Fibroblast of skin of right biceps (primary cell): ENCODE data around the gene PIK3CD.
A peak's percentile ranks its signal among the peaks of the same experiment; 100 is the strongest.
"Not testable (repeated sequence)": the region's sequence is repeated elsewhere in the genome, so short reads cannot be mapped to it uniquely, and the experiment has no call there.

ENCODE experiments used
- DNase-seq: peaks from one replicate; pipeline ENCODE4 v3.0.0-alpha.2; 2013

Gene PIK3CD

GRCh38 chr1:9654834-9655723 lies 3.5 kb downstream of the PIK3CD start:
- no peak for DNase-seq

DNA sequence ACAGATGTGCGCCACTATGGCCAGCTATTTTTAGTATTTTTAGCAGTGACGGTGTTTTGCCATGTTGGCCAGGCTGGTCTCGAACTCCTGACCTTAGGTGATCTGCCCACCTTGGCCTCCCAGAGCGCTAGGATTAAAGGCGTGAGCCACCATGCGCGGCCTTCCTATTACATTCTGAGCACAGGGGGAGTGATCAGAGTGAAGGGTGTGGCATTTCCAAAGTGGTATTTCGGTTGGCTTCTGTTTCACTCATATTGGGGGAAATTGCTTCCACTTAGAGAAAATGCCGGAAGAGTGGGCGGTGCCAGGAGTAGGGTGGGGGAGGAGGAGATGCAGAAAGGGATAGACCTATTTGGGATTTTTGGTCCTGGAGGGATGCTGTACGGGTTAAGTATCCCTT lies 4.3 kb downstream of the PIK3CD start:
- DNase-seq = no peak

DNA sequence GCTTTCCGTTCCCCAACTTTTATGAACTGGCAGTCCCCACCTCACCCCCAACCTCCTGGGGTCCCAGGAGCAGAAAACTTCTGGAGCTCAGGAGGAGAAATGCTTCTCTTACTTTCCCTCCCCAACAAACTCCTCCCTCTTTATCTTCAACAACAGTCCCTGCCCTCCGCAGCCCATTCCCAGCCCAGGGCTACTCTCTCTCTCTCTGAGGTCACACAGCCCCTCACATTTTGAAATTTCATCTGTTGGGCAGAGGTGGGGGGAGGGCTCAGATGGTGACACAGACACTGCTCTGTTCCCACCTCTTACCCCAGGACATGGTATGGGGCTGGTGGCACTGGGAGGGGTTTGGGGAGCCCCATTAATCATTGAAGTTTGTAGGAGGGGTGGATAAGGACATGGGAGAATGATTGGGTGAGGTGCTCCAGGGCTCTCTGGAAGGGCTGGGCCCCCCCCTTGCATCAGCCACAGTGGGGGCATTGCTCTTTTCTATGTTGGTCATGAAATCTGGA lies 6.0 kb downstream of the PIK3CD start:
- DNase-seq = no peak

DNA sequence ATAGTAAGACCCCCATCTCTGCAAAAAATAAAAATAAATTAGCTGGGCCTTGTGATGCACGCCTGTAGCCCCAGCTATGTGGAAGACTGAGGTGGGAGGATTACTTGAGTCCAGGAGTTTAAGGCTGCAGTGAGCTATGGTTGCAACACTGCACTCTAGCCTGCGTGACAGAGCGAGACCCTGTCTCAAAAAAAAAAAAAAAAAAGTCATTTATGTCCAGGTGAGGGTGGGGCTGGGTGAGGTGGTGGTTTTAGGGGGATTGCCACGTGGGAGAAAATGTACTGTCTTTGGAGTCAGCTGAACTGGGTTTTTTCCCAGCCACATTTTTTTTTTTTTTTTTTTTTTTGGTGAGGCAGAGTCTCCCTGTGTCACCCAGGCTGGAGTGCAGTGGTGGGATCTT lies 6.7 kb downstream of the PIK3CD start:
- DNase-seq = no peak

DNA sequence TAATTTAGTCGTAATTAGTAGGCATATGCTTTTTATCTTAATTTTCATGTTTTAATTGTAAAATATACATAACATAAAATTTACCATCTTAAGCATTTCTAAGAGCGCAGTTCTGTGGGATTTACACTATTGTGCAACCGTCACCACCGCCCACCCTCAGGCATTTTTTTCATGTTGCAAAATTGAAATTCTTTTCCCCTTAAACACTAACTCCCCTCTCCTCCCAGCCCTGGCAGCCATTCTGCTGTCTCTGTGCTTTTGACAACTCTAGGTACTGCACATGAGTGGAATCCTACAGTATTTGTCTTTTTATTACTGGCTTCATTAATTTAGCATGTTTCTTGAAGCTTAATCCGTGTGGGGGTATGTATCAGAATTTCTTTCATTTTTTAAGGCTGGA lies 7.8 kb downstream of the PIK3CD start:
- DNase-seq = peak; percentile 84

DNA sequence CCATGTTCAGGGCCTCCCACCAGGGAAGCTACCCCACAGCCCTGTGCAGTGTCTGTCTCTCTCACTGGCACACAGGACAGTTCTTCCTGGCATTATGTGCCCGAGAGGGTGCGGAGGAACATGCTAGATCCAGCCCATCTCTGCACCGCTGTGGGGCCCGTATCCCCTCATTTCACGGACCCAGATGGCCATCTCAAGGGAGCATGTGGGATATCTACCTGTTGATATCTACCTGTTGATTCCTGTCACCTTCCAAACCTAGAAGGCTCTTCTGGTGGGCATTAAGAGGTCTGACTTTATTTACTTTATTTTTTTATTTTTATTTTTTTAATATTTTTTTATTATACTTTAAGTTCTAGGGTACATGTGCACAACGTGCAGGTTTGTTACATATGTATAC lies 11.7 kb downstream of the PIK3CD start:
- no peak for DNase-seq

- no peak for DNase-seq
Measured at GRCh38 chr1:9665193-9665592, 13.7 kb downstream of the PIK3CD start.

DNA sequence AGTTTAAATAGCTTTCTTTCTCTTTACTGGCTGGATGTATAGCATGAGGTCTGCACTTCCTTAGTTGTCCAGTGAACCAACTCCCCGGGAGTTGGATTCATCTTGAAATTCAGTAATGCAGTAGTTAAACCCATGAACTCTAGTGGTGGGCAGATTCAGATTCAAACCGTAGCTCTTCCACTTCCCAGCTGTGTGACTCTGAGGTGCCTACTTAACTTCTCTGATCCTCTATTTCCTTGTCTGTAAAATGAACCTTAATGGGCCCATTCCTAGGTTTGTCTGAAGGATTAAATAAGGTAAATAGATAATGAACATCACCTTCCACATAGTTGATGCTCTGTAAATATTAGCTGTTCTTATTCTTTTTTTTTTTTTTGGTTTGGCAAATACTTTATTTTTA lies 16.5 kb downstream of the PIK3CD start:
- DNase-seq = no peak

DNA sequence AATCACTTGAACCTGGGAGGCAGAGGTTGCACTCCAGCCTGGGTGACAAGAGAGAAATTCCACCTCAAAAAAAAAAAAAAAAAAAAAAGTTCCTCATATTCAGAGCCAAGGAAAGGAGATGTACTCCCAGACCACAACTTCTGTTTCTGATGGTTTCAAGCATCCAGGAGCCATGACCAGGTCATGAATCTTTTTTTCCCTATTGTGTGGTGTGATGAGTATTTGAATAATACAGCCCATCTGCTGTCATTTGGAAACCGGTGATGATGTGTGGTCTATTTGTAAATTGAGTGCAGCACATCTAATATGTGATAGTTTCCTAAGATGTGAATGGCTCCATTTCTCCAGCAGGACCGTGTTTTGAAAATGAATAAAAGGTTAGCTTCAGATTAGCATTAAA lies 18.6 kb downstream of the PIK3CD start:
- no peak for DNase-seq

DNA sequence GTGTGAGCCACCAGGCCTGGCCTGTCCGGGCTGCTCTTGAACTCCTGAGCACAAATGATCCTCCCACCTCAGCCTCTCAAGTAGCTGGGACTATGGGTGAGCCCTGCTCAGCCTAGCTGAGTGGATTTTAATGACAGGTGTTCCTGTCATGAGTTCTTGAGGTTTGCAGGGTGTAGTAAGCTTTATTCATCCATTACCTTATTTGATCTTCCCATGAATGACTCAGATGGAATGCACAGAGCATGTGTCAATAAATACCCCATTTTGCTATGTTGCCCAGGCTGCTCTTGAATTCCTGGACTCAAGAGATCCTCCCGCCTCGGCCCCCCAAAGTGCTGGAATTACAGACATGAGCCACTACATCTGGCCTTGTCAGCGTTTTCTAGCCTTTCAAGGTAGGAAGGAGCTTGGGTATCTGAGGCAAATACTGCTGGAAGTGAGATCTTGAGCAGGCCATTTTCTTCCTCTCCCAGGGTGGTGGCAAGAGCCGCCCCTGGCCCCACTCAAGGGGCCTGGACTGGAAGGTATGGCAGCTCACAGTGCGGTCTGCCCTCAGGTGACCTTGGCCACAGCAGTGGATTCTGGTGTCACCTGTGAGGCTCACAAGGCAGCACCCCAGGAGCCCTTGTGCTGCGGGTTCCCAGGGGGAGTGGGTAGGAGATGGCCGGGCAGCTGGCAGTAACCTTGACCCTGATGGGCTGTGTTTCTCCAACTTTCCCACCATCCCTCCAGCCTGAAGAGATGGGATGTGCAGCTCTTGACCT lies 20.0 kb downstream of the PIK3CD start:
- peak; percentile 76 for DNase-seq

GRCh38 chr1:9672444-9672843 lies 20.9 kb downstream of the PIK3CD start:
- no peak for DNase-seq

GRCh38 chr1:9675393-9675792 lies 23.9 kb downstream of the PIK3CD start:
- DNase-seq = no peak

DNA sequence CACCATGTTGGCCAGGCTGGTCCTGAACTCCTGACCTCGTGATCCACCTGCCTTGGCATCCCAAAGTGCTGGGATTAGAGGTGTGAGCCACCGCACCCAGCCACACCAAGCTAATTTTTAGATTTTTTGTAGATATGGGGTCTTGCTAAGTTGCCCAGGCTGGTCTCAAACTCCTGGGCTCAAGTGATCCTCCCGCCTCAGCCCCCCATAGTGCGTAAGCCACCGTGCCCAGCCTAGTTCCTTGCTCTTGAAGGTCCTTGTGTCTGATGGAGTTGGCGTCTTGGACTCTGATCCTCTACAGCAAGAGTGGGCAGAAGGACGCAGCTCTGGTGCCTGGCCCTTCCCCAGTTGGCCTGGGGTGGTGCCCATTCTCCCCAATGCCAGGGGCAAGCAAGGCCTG lies 24.6 kb downstream of the PIK3CD start:
- not testable (repeated sequence) for DNase-seq

DNA sequence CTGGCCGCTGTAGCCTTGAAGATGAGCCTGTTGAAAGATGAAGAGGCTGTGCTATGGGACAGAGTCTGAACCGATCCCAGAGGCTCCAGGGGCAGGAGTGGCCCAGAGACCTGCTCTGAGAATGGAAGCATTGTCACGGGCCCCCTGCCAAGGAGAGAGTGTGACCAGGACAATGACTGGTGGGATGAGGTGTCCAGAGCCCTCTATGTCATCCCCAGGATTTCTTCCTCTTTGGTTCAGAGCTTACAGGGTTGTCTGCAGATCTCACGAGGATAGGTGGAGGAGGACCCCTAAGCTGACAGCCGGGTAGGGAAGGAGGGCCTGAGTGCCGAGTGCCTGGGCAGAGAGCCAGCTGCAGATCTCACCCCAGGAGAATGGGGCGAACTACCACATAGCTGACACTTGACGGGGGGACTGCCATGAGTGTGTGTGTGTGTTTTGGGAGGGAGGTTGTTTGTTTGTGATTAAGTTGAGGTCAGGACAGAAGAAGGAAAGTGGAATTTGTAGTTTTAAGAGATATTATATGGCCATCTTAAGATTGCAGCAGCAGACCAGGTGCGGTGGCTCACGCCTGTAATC lies 25.4 kb downstream of the PIK3CD start:
- no peak for DNase-seq

DNA sequence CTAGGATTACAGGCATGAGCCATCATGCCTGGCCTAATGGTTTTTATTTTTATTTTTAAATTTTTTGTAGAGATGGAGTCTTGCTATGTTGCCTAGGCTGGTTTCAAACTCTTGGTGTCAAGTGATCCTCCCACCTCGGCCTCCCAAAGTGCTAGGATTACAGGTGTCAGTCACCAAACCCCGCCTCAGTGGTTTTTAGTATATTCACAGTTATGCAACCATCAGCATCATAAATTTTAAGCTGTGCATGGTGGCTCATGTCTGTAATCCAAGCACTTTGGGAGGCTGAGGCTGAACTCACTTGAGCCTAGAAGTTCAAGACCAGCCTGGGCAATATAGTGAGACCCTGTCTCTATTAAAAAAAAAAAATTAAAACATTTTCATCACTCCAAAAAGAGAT lies 28.6 kb downstream of the PIK3CD start:
- DNase-seq = no peak

DNA sequence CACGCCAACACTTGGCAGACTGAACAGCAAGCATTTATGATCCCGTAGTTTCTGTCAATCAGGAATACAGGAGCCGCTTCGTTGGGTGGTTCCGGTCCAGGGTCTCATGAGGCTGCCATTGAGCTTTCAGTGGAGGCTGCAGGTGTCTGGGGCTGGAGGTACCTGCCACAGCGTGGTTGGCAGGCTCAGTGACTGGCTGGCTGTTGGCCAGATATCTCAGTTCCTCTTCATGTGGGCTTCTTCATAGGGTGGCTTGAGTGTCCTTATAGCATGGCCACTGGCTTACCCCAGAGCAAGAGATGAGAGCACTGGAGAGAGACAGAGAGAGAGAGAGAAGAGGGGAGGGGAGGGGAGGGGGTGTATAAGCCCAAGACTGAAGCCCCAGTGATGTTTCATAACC lies 29.3 kb downstream of the PIK3CD start:
- DNase-seq = no peak

GRCh38 chr1:9684801-9685200 lies 33.3 kb downstream of the PIK3CD start:
- DNase-seq = no peak

DNA sequence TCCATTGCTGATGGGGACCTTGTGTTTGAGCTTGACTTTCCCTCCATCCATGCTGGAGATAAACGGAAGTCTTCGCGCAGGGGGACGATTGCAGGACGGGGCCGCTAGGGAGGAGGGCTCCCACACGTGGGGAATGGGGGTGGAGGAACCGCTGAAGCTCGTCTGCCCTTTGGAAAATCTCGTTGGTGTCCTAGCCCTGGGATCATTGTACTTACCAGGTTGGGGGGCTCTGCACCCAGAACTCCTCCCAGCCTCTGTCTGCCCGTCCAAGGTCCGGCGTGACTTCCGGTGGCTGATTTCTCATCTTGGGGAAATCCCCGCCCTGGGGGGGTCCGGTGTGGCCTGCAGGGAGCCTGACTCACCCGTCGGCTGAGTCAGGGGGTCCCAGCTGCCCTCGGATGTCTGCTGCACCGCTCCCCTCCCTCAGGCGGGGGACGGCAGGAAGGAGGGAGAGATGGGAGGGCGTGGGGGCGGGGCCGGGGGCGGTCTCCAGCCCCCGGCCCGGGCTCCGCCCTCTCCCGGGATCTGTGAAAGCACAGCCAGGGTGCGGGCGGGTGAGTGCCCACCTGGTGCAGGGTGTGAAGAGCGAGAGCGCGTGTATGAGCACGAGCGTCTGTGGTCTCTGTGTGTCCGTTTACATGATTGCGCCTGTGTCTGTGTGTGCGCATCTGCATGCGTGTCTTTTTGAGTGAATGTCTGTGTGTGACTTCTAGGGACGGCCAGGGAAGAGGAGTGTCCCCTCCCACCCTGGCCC lies 35.8 kb downstream of the PIK3CD start:
- DNase-seq = peak; percentile 87

DNA sequence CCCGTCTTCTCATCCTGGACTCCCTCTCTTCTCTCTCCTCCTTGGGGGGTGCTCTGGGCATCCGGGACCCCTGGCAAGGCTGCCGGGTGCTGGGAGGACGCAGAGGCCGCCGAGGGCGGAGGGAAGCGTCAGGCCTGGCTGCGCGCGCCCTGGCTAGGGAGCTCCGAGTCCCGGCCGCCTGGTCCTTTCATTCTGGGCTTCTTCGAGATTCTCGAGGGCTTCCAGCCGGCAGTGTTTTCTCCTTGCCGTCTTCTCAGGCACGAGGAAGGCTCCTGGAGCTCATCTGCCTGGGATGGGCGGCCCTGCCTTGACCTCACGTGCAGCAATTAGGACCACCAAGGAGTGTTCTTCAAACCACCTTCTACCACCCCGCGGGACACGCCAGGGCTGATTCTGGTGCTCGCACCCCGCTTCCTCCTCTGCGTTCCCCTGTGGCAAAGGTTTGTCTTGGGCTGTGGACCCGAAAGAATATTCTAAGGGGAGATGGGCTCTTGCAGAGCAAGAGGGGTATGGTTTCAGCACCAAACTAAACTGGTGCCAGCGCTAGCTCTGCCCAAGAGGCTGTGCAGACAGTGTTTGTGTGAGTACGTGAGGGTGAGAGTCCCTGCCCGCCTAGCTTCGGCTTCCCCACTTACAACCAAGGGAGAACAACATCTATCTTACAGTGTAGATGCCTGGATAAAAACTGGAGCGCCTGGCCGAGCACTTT lies 36.5 kb downstream of the PIK3CD start:
- peak; percentile 25 for DNase-seq

DNA sequence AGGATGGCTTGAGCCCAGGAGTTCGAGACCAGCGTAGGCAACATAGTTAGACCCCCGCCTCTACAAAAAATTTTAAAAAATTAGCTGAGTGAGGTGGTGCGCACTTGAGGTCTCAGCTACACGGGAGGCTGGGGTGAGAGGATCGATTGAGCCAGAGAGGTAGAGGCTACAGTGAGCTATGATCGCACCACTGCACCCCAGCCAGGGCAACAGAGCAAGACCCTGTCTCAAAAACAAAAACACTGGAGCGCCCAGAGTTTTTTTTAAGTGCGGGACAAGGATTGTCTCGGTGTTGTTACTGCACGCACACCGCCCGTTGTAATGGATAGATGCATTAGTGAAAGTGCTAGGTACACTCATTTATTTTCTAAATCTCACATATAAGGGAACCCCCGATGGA lies 37.1 kb downstream of the PIK3CD start:
- DNase-seq = no peak

GRCh38 chr1:9689011-9689706 lies 37.6 kb downstream of the PIK3CD start:
- peak; percentile 73 for DNase-seq

DNA sequence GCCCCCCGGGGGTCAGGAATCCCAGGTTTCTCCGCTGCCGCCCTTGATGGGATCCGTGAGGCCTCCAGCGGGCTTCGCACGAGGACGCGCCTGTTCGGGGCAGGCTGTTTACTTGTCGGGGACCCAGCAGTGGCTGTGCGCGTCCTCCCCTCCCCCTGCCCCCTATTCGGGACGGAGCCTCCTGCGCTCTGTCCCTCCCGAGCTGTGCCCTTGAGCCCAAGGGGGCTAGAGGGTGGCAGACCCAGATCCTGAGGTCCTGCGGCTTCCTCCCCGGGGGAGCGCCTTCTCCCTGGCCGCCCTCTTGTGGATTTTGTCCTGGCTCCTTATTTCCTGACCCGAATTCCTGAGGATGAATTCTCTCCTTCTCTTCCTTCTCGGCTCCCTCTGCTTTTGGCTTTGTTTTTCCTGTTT lies 38.4 kb downstream of the PIK3CD start:
- DNase-seq = peak; percentile 24
